WTC11 (cell line): ENCODE measurements around the gene PROCR. TPM values are rescaled to one million over a fixed set of nuclear protein-coding genes. Genes with fewer than 3 reads are reported as not detected.

Source experiments
- ATAC-seq: fragments of 200-7000 bp; cut with Tn5 transposase; 2 replicates; pipeline ENCODE4 v1.10.0; 2021; ENCODE audit warnings: mild to moderate bottlenecking, moderate library complexity
- CTCF ChIA-PET: fragments of 300-600 bp; sonication (Branson Sonifier 250); formaldehyde crosslinking; loops from one replicate; lab custom pipeline; 2021; ENCODE audit warnings: antibody characterized with exemption; lab: Charles Lee
- POLR2A ChIA-PET: fragments of 350-600 bp; sonication (Branson Sonifier 250); formaldehyde crosslinking; loops from one replicate; lab custom pipeline; 2021; ENCODE audit warnings: antibody characterized with exemption; lab: Charles Lee
- DNase-seq: peaks from one replicate; pipeline ENCODE4 v3.0.0; 2021; ENCODE audit warnings: low spot score
- H3K27ac Mint-ChIP-seq: 2 replicates; pipeline ENCODE4 v1.8.0; 2021; ENCODE audit warnings: mixed read lengths
- H3K27me3 Mint-ChIP-seq: 2 replicates; pipeline ENCODE4 v1.8.0; 2021; ENCODE audit warnings: low read depth, mild to moderate bottlenecking, moderate library complexity, mixed read lengths
- H3K36me3 Mint-ChIP-seq: 2 replicates; pipeline ENCODE4 v1.8.0; 2021; ENCODE audit warnings: mixed read lengths
- H3K4me1 Mint-ChIP-seq: 2 replicates; pipeline ENCODE4 v1.8.0; 2022; ENCODE audit warnings: mixed read lengths
- H3K4me3 Mint-ChIP-seq: 2 replicates; pipeline ENCODE4 v1.8.0; 2021; ENCODE audit warnings: mild to moderate bottlenecking, moderate library complexity, mixed read lengths
- H3K9me3 Mint-ChIP-seq: 2 replicates; pipeline ENCODE4 v1.8.0; 2021; ENCODE audit warnings: mixed read lengths
- EMX1 ChIP-seq: fragments of 250-450 bp; sonication (Bioruptor Pico); IDR thresholded peaks from 2 replicates; pipeline ENCODE4 v1.8.0; 2021; ENCODE audit warnings: mild to moderate bottlenecking
- FOXJ3 ChIP-seq: sonication (generic); formaldehyde crosslinking; IDR thresholded peaks from 2 replicates; pipeline ENCODE4 v1.9.0; 2021; ENCODE audit warnings: missing genetic modification reagents, mild to moderate bottlenecking, borderline replicate concordance
- HMGA2 ChIP-seq: fragments of 250-450 bp; sonication (Bioruptor Pico); IDR thresholded peaks from 2 replicates; pipeline ENCODE4 v1.4.0; 2021; ENCODE audit warnings: mild to moderate bottlenecking, moderate library complexity
- IRF2 ChIP-seq: sonication (generic); formaldehyde crosslinking; IDR thresholded peaks from 2 replicates; pipeline ENCODE4 v1.8.0; 2022; ENCODE audit warnings: low read depth, missing genetic modification reagents, borderline replicate concordance
- JAZF1 ChIP-seq: fragments of 250-450 bp; sonication (Bioruptor Pico); IDR thresholded peaks from 2 replicates; pipeline ENCODE4 v1.9.0; 2021; ENCODE audit warnings: moderate library complexity, mild to moderate bottlenecking, inconsistent platforms
- NR1H2 ChIP-seq: sonication (generic); formaldehyde crosslinking; IDR thresholded peaks from 2 replicates; pipeline ENCODE4 v1.9.0; 2021; ENCODE audit warnings: mild to moderate bottlenecking, moderate library complexity, missing genetic modification reagents
- NR2C2 ChIP-seq: sonication (generic); formaldehyde crosslinking; IDR thresholded peaks from 2 replicates; pipeline ENCODE4 v1.8.0; 2022; ENCODE audit warnings: mild to moderate bottlenecking, missing genetic modification reagents
- OVOL2 ChIP-seq: fragments of 250-450 bp; sonication (Bioruptor Pico); IDR thresholded peaks from 2 replicates; pipeline ENCODE4 v1.9.0; 2021; ENCODE audit warnings: mild to moderate bottlenecking, borderline replicate concordance
- PRRX2 ChIP-seq: fragments of 250-450 bp; sonication (Bioruptor Pico); IDR thresholded peaks from 2 replicates; pipeline ENCODE4 v1.8.0; 2021; ENCODE audit warnings: mild to moderate bottlenecking
- RELA ChIP-seq: sonication (generic); formaldehyde crosslinking; IDR thresholded peaks from 2 replicates; pipeline ENCODE4 v1.8.1; 2022; ENCODE audit warnings: missing genetic modification reagents, mild to moderate bottlenecking, borderline replicate concordance
- SOX15 ChIP-seq: fragments of 250-450 bp; sonication (Bioruptor Pico); IDR thresholded peaks from 2 replicates; pipeline ENCODE4 v1.9.0; 2021; ENCODE audit warnings: mild to moderate bottlenecking
- TEAD4 ChIP-seq: sonication (generic); formaldehyde crosslinking; IDR thresholded peaks from 2 replicates; pipeline ENCODE4 v1.8.0; 2022; ENCODE audit warnings: mild to moderate bottlenecking, missing genetic modification reagents
- ZNF317 ChIP-seq: sonication (generic); formaldehyde crosslinking; IDR thresholded peaks from 2 replicates; pipeline ENCODE4 v1.8.1; 2023; ENCODE audit warnings: low read depth, mild to moderate bottlenecking, moderate library complexity, missing genetic modification reagents, borderline replicate concordance
- ZNF396 ChIP-seq: fragments of 250-450 bp; sonication (Bioruptor Pico); IDR thresholded peaks from 2 replicates; pipeline ENCODE4 v1.8.0; 2021; ENCODE audit warnings: mild to moderate bottlenecking, moderate library complexity, borderline replicate concordance
- ZNF423 ChIP-seq: fragments of 250-450 bp; sonication (Bioruptor Pico); IDR thresholded peaks from 2 replicates; pipeline ENCODE4 v2.1.2; 2022; ENCODE audit warnings: mild to moderate bottlenecking, moderate library complexity
- total RNA-seq: library from RNA; stranded (reverse); gene quantifications from 3 replicates; pipeline ENCODE4 v1.2.3, GENCODE V29; 2021
- TF ChIP-seq, protein P1 (sequence below): sonication (generic); formaldehyde crosslinking; IDR thresholded peaks from 2 replicates; pipeline ENCODE4 v1.8.1; 2022; ENCODE audit warnings: missing genetic modification reagents, borderline replicate concordance
- TF ChIP-seq, protein P2 (sequence below): sonication (generic); formaldehyde crosslinking; IDR thresholded peaks from 2 replicates; pipeline ENCODE4 v1.8.0; 2022; ENCODE audit warnings: mild to moderate bottlenecking, missing genetic modification reagents
- TF ChIP-seq, protein P3 (sequence below): sonication (generic); formaldehyde crosslinking; IDR thresholded peaks from 2 replicates; pipeline ENCODE4 v1.8.0; 2023; ENCODE audit warnings: mild to moderate bottlenecking, missing genetic modification reagents
- TF ChIP-seq, protein P4 (sequence below): fragments of 200-600 bp; IDR thresholded peaks from 2 replicates; pipeline ENCODE4 v1.8.0; 2022; ENCODE audit warnings: antibody characterized with exemption
- TF ChIP-seq, protein P5 (sequence below): sonication (generic); formaldehyde crosslinking; IDR thresholded peaks from 2 replicates; pipeline ENCODE4 v1.8.0; 2022; ENCODE audit warnings: mild to moderate bottlenecking, missing genetic modification reagents
- TF ChIP-seq, protein P6 (sequence below): fragments of 250-450 bp; sonication (Bioruptor Pico); conservative IDR thresholded peaks from 2 replicates; pipeline ENCODE4 v1.9.0; 2021; ENCODE audit warnings: mild to moderate bottlenecking
- TF ChIP-seq, protein P7 (sequence below): fragments of 250-450 bp; sonication (Bioruptor Pico); IDR thresholded peaks from 2 replicates; pipeline ENCODE4 v1.9.0; 2021; ENCODE audit warnings: mild to moderate bottlenecking
- TF ChIP-seq, protein P8 (sequence below): sonication (generic); formaldehyde crosslinking; IDR thresholded peaks from 2 replicates; pipeline ENCODE4 v1.8.1; 2023; ENCODE audit warnings: mild to moderate bottlenecking, missing genetic modification reagents, moderate library complexity
- TF ChIP-seq, protein P9 (sequence below): sonication (generic); formaldehyde crosslinking; conservative IDR thresholded peaks from 2 replicates; pipeline ENCODE4 v1.8.1; 2022; ENCODE audit warnings: mild to moderate bottlenecking, missing genetic modification reagents

The PROCR gene
- total RNA-seq, 1 experiment from 2014 or later = 29.7 TPM

DNA sequence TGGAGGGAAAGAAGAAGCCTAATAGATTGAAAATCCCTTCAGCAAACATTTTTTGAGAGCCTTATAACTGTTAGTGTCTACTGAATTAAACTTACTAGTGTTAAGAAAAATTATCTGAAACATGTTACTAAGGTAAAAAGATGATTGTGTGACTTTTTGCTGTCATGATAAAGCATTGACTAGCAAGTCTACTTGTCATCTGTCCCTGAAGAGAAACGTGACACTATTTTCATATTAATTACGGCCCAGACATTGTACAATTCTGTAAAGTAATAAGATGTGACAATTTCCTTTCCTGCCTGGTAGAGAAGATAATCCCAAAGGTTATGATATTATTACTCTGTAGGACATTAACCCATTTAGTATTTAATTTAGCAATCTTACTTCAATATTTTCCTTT is 15.9 kb upstream of the PROCR start:
- H3K9me3 Mint-ChIP-seq = peaks cover 9% of the 10 kb centered on the region
- H3K4me1 Mint-ChIP-seq = no peaks in the 10 kb centered on the region
- no peak for ATAC-seq
- POLR2A ChIA-PET = no interaction called here
- peaks cover 7% of the 10 kb centered on the region; the same call in 1 of the 2 replicates for H3K36me3 Mint-ChIP-seq
- H3K27ac Mint-ChIP-seq = no peak overlapping the region
- TF ChIP-seq OVOL2 (CRISPR knock-in tag) (no peak), TEAD4 (no peak), EMX1 (no peak), IRF2 (CRISPR knock-in tag) (no peak), SOX15 (no peak), PRRX2 (CRISPR knock-in tag) (no peak), ZNF423 (CRISPR knock-in tag) (no peak), JAZF1 (CRISPR knock-in tag) (no peak), NR1H2 (CRISPR knock-in tag) (no peak), FOXJ3 (CRISPR knock-in tag) (no peak), HMGA2 (no peak)
- TF ChIP-seq, protein P1, sequence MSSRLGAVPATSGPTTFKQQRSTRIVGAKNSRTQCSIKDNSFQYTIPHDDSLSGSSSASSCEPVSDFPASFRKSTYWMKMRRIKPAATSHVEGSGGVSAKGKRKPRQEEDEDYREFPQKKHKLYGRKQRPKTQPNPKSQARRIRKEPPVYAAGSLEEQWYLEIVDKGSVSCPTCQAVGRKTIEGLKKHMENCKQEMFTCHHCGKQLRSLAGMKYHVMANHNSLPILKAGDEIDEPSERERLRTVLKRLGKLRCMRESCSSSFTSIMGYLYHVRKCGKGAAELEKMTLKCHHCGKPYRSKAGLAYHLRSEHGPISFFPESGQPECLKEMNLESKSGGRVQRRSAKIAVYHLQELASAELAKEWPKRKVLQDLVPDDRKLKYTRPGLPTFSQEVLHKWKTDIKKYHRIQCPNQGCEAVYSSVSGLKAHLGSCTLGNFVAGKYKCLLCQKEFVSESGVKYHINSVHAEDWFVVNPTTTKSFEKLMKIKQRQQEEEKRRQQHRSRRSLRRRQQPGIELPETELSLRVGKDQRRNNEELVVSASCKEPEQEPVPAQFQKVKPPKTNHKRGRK = no peak
- TF ChIP-seq, protein P2, sequence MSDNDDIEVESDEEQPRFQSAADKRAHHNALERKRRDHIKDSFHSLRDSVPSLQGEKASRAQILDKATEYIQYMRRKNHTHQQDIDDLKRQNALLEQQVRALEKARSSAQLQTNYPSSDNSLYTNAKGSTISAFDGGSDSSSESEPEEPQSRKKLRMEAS (CRISPR knock-in tag) = no peak
- TF ChIP-seq, protein P3, sequence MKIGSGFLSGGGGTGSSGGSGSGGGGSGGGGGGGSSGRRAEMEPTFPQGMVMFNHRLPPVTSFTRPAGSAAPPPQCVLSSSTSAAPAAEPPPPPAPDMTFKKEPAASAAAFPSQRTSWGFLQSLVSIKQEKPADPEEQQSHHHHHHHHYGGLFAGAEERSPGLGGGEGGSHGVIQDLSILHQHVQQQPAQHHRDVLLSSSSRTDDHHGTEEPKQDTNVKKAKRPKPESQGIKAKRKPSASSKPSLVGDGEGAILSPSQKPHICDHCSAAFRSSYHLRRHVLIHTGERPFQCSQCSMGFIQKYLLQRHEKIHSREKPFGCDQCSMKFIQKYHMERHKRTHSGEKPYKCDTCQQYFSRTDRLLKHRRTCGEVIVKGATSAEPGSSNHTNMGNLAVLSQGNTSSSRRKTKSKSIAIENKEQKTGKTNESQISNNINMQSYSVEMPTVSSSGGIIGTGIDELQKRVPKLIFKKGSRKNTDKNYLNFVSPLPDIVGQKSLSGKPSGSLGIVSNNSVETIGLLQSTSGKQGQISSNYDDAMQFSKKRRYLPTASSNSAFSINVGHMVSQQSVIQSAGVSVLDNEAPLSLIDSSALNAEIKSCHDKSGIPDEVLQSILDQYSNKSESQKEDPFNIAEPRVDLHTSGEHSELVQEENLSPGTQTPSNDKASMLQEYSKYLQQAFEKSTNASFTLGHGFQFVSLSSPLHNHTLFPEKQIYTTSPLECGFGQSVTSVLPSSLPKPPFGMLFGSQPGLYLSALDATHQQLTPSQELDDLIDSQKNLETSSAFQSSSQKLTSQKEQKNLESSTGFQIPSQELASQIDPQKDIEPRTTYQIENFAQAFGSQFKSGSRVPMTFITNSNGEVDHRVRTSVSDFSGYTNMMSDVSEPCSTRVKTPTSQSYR (CRISPR knock-in tag) = no peak
- TF ChIP-seq, protein P4, sequence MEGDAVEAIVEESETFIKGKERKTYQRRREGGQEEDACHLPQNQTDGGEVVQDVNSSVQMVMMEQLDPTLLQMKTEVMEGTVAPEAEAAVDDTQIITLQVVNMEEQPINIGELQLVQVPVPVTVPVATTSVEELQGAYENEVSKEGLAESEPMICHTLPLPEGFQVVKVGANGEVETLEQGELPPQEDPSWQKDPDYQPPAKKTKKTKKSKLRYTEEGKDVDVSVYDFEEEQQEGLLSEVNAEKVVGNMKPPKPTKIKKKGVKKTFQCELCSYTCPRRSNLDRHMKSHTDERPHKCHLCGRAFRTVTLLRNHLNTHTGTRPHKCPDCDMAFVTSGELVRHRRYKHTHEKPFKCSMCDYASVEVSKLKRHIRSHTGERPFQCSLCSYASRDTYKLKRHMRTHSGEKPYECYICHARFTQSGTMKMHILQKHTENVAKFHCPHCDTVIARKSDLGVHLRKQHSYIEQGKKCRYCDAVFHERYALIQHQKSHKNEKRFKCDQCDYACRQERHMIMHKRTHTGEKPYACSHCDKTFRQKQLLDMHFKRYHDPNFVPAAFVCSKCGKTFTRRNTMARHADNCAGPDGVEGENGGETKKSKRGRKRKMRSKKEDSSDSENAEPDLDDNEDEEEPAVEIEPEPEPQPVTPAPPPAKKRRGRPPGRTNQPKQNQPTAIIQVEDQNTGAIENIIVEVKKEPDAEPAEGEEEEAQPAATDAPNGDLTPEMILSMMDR = no peak
- TF ChIP-seq, protein P5, sequence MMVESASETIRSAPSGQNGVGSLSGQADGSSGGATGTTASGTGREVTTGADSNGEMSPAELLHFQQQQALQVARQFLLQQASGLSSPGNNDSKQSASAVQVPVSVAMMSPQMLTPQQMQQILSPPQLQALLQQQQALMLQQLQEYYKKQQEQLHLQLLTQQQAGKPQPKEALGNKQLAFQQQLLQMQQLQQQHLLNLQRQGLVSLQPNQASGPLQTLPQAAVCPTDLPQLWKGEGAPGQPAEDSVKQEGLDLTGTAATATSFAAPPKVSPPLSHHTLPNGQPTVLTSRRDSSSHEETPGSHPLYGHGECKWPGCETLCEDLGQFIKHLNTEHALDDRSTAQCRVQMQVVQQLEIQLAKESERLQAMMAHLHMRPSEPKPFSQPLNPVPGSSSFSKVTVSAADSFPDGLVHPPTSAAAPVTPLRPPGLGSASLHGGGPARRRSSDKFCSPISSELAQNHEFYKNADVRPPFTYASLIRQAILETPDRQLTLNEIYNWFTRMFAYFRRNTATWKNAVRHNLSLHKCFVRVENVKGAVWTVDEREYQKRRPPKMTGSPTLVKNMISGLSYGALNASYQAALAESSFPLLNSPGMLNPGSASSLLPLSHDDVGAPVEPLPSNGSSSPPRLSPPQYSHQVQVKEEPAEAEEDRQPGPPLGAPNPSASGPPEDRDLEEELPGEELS (CRISPR knock-in tag) = no peak
- DNase-seq = no peak
- CTCF ChIA-PET = no interaction called here
- no peak overlapping the region for H3K4me3 Mint-ChIP-seq
- no peaks in the 10 kb centered on the region; the same call in 1 of the 2 replicates for H3K27me3 Mint-ChIP-seq

DNA sequence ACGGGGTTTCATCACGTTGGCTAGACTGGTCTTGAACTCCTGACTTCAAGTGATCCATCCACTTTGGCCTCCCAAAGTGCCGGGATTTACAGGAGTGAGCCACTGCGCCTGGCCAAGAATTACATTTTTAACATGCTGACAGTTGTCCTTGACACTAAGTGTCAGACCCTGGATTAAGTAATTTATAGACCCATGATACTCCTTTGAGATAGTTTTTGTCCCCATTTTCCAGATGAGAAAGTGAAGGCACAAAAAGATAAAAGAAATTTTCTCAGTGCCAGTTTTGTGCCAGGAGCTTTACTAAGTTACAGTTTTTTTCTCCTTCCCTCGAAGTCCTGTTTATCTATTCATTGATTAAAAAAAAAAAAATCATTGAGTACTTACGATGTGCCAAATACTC is 14.9 kb upstream of the PROCR start:
- DNase-seq (no peak), ATAC-seq (no peak)
- Mint-ChIP-seq H3K27ac (no peak overlapping the region), H3K27me3 (no peaks in the 10 kb centered on the region; the same call in 1 of the 2 replicates), H3K9me3 (peaks cover 9% of the 10 kb centered on the region), H3K36me3 (peaks cover 7% of the 10 kb centered on the region; the same call in 1 of the 2 replicates), H3K4me1 (no peaks in the 10 kb centered on the region), H3K4me3 (no peak overlapping the region)
- CTCF ChIA-PET = no interaction called here
- POLR2A ChIA-PET = no interaction called here
- TF ChIP-seq, protein P6, sequence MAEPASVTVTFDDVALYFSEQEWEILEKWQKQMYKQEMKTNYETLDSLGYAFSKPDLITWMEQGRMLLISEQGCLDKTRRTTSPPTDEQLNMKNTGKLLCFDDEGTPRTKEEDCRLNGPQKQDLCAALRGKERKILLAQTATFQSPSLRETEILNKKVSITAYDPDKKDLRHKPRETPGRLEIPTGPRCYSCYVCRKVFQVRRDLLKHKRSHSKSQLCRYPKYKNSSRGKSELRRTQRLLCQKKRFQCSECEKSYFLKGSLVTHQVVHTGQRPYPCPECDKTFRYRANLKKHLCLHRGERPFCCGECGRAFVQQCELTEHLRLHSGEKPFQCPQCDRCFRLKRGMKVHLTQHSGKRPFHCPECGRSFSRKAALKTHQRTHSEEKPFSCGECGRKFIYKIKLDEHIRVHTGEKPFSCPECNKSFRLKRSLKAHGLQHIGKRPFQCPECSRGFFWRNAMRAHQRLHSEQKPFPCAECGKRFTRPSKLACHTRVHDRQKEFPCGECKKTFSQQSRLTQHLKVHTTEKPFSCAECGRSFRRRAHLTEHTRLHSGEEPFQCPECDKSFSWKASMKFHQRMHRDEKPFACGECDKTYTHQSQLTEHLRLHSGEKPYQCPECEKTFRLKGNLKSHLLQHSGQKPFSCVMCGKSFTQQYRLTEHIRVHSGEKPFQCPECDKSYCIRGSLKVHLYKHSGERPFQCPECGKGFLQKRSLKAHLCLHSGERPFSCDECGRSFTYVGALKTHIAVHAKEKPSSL (CRISPR knock-in tag) = no peak
- TF ChIP-seq NR2C2 = no peak
- TF ChIP-seq, protein P7, sequence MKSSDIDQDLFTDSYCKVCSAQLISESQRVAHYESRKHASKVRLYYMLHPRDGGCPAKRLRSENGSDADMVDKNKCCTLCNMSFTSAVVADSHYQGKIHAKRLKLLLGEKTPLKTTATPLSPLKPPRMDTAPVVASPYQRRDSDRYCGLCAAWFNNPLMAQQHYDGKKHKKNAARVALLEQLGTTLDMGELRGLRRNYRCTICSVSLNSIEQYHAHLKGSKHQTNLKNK (CRISPR knock-in tag) = no peak
- TF ChIP-seq, protein P8, sequence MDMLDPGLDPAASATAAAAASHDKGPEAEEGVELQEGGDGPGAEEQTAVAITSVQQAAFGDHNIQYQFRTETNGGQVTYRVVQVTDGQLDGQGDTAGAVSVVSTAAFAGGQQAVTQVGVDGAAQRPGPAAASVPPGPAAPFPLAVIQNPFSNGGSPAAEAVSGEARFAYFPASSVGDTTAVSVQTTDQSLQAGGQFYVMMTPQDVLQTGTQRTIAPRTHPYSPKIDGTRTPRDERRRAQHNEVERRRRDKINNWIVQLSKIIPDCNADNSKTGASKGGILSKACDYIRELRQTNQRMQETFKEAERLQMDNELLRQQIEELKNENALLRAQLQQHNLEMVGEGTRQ (CRISPR knock-in tag) = no peak
- TF ChIP-seq RELA (CRISPR knock-in tag) = no peak
- TF ChIP-seq ZNF396 (CRISPR knock-in tag) = no peak
- TF ChIP-seq, protein P9, sequence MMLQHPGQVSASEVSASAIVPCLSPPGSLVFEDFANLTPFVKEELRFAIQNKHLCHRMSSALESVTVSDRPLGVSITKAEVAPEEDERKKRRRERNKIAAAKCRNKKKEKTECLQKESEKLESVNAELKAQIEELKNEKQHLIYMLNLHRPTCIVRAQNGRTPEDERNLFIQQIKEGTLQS = no peak
- TF ChIP-seq ZNF317 = no peak
